GM12874 (cell line): ENCODE data around the gene TMEM178A.

Experiments
- CTCF ChIP-seq: IDR thresholded peaks from 2 replicates; pipeline ENCODE4 v1.5.1; 2011; ENCODE audit warnings: low read depth, mild to moderate bottlenecking, control low read depth, low read length, moderate library complexity; ENCODE audit not compliant: insufficient read depth

TMEM178A gene

GRCh38 chr2:39693245-39693644 is 27.5 kb downstream of the TMEM178A start:
- TF ChIP-seq CTCF, result no peak

- no peak for TF ChIP-seq CTCF
Observed at GRCh38 chr2:39696101-39696553, 30.4 kb downstream of the TMEM178A start.

DNA sequence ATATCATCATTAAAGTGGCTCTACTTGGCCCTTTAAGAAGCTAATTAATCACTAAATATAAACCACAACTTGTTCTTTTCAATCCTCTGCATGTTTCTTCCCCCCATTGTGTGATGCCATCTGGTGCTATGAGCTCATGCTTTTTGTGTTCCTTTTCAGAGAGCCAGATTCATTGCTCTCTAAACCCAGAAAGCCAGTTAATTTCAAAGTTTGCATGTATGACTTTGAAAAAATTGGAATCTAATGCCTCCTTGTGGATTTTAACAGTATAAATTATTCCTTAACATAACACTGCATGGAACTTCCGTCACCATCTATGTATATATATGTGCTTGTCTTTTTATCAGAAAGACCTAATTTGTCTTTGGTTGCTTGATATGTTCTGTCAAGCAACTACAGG is 31.1 kb downstream of the TMEM178A start:
- no peak for TF ChIP-seq CTCF

GRCh38 chr2:39697454-39697853 is 31.7 kb downstream of the TMEM178A start:
- TF ChIP-seq CTCF, result no peak

- no peak for TF ChIP-seq CTCF
Observed at GRCh38 chr2:39701137-39701536, 35.4 kb downstream of the TMEM178A start.

- TF ChIP-seq CTCF, result no peak
Observed at GRCh38 chr2:39703181-39703872, 37.6 kb downstream of the TMEM178A start.

GRCh38 chr2:39704540-39704939 is 38.8 kb downstream of the TMEM178A start:
- TF ChIP-seq CTCF, result no peak

- TF ChIP-seq CTCF, result no peak
Observed at GRCh38 chr2:39705638-39706037, 39.9 kb downstream of the TMEM178A start.
